SU-DHL-6 (cell line): ENCODE measurements around the gene HCN4.

Experiments
- H2AFZ ChIP-seq: fragments of 200-600 bp; sonication (generic); 2 replicates; pipeline ENCODE4 v1.6.1; 2014; ENCODE audit warnings: low read depth, mild to moderate bottlenecking, moderate library complexity, mixed read lengths, antibody characterized with exemption, low read length; ENCODE audit not compliant: severe bottlenecking
- H3F3A ChIP-seq: fragments of 200-600 bp; shearing (Covaris generic); 2 replicates; pipeline ENCODE4 v1.6.0; 2016; ENCODE audit warnings: antibody characterized with exemption, mild to moderate bottlenecking; ENCODE audit not compliant: insufficient read depth
- H3K27ac ChIP-seq: fragments of 200-600 bp; sonication (generic); 2 replicates; pipeline ENCODE4 v1.5.1; 2016; ENCODE audit warnings: low read depth, mild to moderate bottlenecking, low read length, moderate library complexity, mixed read lengths
- H3K27me3 ChIP-seq: fragments of 200-600 bp; sonication (generic), shearing (Covaris generic); 2 replicates; pipeline ENCODE4 v1.6.0; 2014; ENCODE audit warnings: mild to moderate bottlenecking, low read length
- H3K36me3 ChIP-seq: fragments of 200-600 bp; sonication (generic); 2 replicates; pipeline ENCODE4 v1.6.1; 2014; ENCODE audit warnings: mild to moderate bottlenecking, low read length, mixed read lengths
- H3K4me2 ChIP-seq: fragments of 300-600, 200-600 bp; shearing (Covaris generic), sonication (generic); 2 replicates; pipeline ENCODE4 v1.6.0; 2014; ENCODE audit warnings: low read length, low read depth, mild to moderate bottlenecking; ENCODE audit not compliant: poor library complexity, severe bottlenecking
- H3K4me3 ChIP-seq: fragments of 200-600 bp; sonication (generic); 2 replicates; pipeline ENCODE4 v1.5.1; 2014; ENCODE audit warnings: antibody characterized with exemption, low read length, mild to moderate bottlenecking, mixed read lengths; ENCODE audit not compliant: insufficient read depth, poor library complexity, severe bottlenecking
- H3K79me2 ChIP-seq: fragments of 200-600 bp; sonication (generic); 2 replicates; pipeline ENCODE4 v1.6.1; 2014; ENCODE audit warnings: mild to moderate bottlenecking, low read length, moderate library complexity; ENCODE audit not compliant: insufficient read depth
- H3K9ac ChIP-seq: fragments of 200-600 bp; sonication (generic); 2 replicates; pipeline ENCODE4 v1.7.0; 2014; ENCODE audit warnings: mild to moderate bottlenecking, low read length
- H3K9me2 ChIP-seq: fragments of 200-600 bp; sonication (generic); replicated peaks from 2 replicates; pipeline ENCODE4 v1.6.1; 2014; ENCODE audit warnings: low read length; ENCODE audit not compliant: insufficient read depth
- H3K9me3 ChIP-seq: fragments of 200-600 bp; sonication (generic); 2 replicates; pipeline ENCODE4 v1.6.1; 2014; ENCODE audit warnings: low read length, mixed read lengths; ENCODE audit not compliant: insufficient read depth
- H4K20me1 ChIP-seq: fragments of 200-600 bp; sonication (generic); 2 replicates; pipeline ENCODE4 v1.6.1; 2014; ENCODE audit warnings: low read depth, mild to moderate bottlenecking, antibody characterized with exemption, low read length, moderate library complexity, mixed read lengths
- CTCF ChIP-seq: fragments of 200-600 bp; sonication (generic); IDR thresholded peaks from one replicate; pipeline ENCODE4 v1.5.1; 2017; ENCODE audit warnings: antibody characterized with exemption, mild to moderate bottlenecking, low read length, moderate library complexity; ENCODE audit not compliant: insufficient read depth, poor library complexity, severe bottlenecking
- EZH2phosphoT487 ChIP-seq: fragments of 200-600 bp; sonication (generic), shearing (Covaris generic); conservative IDR thresholded peaks from 2 replicates; pipeline ENCODE4 v1.6.1; 2018; ENCODE audit warnings: mild to moderate bottlenecking, antibody characterized with exemption, low read length, moderate library complexity, mixed read lengths

HCN4 gene

GRCh38 chr15:73394782-73395181 is 26.0 kb upstream of the HCN4 start:
- H3K36me3 ChIP-seq, result no peaks in the 10 kb centered on the region
- H3K27me3 ChIP-seq, result no peaks in the 10 kb centered on the region
- no peak overlapping the region for H3K27ac ChIP-seq
- H2AFZ ChIP-seq, result no peak overlapping the region
- no peak overlapping the region for H3K4me3 ChIP-seq
- no peaks in the 10 kb centered on the region for H3K9me3 ChIP-seq
- no peaks in the 10 kb centered on the region for H4K20me1 ChIP-seq
- no peak for TF ChIP-seq EZH2phosphoT487
- no peak for TF ChIP-seq CTCF
- no peak overlapping the region for H3K4me2 ChIP-seq
- no peaks in the 10 kb centered on the region for H3F3A ChIP-seq
- no peaks in the 10 kb centered on the region for H3K9me2 ChIP-seq
- H3K9ac ChIP-seq, result no peak overlapping the region
- H3K79me2 ChIP-seq, result no peaks in the 10 kb centered on the region

- Histone ChIP-seq H3F3A (no peaks in the 10 kb centered on the region), H3K9me2 (no peaks in the 10 kb centered on the region), H3K36me3 (no peaks in the 10 kb centered on the region), H3K9ac (no peak overlapping the region), H3K9me3 (no peaks in the 10 kb centered on the region), H3K4me2 (no peak overlapping the region), H4K20me1 (no peaks in the 10 kb centered on the region), H3K4me3 (no peak overlapping the region), H3K79me2 (no peaks in the 10 kb centered on the region), H3K27me3 (no peaks in the 10 kb centered on the region), H3K27ac (no peak overlapping the region), H2AFZ (no peak overlapping the region)
- no peak for TF ChIP-seq EZH2phosphoT487
- TF ChIP-seq CTCF, result no peak
Observed at GRCh38 chr15:73393336-73393735, 24.6 kb upstream of the HCN4 start.

- Histone ChIP-seq H2AFZ (no peak overlapping the region), H3K27me3 (no peaks in the 10 kb centered on the region), H3K9me2 (no peaks in the 10 kb centered on the region), H3K79me2 (no peaks in the 10 kb centered on the region), H3K36me3 (no peaks in the 10 kb centered on the region), H3K4me2 (no peak overlapping the region), H4K20me1 (no peaks in the 10 kb centered on the region), H3K9ac (no peak overlapping the region), H3K4me3 (no peak overlapping the region), H3K9me3 (no peaks in the 10 kb centered on the region), H3F3A (no peaks in the 10 kb centered on the region), H3K27ac (no peak overlapping the region)
- TF ChIP-seq CTCF (no peak), EZH2phosphoT487 (no peak)
Observed at GRCh38 chr15:73392025-73392424, 23.3 kb upstream of the HCN4 start.
